NCI-H748 treated with DMSO at 0.1 percent for 48 hours (cell line): ENCODE results near the gene DUSP8.
"Not testable (repeated sequence)": the region's sequence is repeated elsewhere in the genome, so short reads cannot be mapped to it uniquely, and the experiment has no call there.

Experiments
- DNase-seq: peaks from one replicate; lab custom pipeline; 2025; lab: John Stamatoyannopoulos, UW

DUSP8 gene

GRCh38 chr11:1572197-1573076, at the start of gene DUSP8:
Gene DUSP8 (minus strand): TSS chr11:1572271. CDS start chr11:1565826, 6,445 bp downstream.
- DNase-seq = peak; percentile 78

- DNase-seq = no peak
These were observed 47.4 kb upstream of the DUSP8 start for GRCh38 chr11:1619449-1619848.

GRCh38 chr11:1618231-1618630, 46.2 kb upstream of the DUSP8 start:
- DNase-seq = no peak

DNA sequence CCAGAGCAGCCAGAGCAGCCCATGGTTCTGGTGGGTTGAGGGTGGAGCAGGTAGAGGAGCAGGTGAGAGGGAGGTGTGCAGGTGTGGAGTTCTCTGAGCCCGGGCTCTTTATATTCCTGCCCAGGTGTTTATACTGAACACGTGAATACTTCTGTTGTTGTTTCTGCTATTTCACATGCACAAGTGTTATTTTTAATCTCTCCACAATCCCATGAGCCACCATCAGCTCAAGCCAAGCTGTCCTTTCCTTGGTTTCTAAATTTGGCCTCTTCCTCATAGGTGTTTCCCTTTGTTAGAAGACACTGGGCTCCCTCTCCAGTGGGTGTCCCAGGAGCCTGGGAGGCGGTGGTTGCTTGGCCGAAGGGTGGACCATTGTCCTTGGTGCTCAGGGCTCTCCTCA, 36.3 kb upstream of the DUSP8 start, which contains the start of gene KRTAP5-3:
Gene KRTAP5-3, minus strand, starts transcription at position 101 of the 400 bp plus-strand sequence. Its CDS starts 78 bp downstream, at position 23.
- peak; percentile 33 for DNase-seq

DNA sequence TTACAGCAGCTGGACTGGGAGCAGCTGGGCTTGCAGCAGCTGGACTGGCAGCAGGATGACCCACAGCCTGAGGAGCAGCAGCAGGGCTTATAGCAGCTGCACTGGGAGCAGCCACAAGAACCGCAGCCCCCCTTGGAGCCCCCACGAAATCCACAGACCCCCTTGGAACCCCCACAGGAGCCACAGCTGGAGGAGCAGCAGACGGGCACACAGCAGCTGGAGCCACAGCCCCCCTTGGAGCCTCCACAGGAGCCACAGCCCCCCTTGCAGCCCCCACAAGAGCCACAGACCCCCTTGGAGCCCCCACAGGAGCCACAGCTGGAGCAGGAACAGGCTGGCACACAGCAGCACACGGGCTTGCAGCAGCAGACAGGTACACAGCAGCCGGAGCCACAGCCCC, 35.8 kb upstream of the DUSP8 start:
- DNase-seq = not testable (repeated sequence)

DNA sequence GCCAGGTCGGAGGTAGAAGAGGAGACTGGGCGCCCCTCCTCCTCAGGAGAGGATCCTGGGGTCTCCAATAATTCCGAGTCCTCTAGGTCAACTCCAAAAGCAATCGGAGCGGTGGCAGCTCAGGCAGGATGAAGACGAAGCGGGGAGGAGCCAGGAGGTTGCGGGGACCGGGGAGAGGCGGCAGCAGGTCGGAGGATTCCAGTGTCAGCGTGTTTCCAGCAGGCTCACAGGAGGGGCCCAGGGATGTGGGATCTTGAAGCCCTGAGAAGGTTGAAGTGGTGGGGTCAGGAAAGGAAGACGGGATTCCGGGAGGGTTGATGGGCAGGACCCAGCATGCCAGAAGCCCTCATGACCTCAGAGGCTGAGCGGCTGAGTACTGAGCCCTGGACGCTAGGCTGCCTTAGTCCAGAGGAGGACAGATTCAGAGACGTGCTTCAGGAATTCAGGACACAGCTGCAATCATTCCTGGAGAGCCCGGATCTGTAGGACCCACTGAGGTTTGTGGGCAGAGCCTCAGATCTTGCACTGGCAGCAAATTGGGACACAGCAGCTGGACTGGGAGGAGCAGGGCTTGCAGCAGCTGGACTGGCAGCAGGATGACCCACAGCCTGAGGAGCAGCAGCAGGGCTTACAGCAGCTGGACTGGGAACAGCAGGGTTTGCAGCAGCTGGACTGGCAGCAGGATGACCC, 35.2 kb upstream of the DUSP8 start:
- not testable (repeated sequence) for DNase-seq

DNA sequence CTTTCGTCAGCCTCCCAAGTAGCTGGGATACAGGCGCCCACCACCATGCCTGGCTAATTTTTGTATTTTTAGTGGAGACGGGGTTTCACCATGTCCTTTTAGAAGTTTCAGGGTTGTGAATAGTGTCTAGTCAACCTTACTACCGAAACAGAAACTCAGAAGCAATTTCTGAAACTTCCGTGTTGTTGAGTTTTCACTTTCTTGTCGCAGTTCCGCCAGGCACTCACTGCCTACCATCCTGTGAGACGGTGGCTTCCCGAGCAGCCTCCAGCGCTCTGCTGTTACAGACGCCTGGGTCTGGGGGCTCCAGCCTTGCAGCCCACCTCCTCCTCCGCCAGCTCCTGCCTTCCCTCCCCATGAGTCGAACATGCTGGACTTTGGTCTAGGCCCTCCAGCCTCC, 33.9 kb upstream of the DUSP8 start:
- DNase-seq = not testable (repeated sequence)

GRCh38 chr11:1604711-1605110, 32.6 kb upstream of the DUSP8 start:
- DNase-seq = no peak

GRCh38 chr11:1604181-1604580, 32.1 kb upstream of the DUSP8 start:
- no peak for DNase-seq

- no peak for DNase-seq
These were observed 31.6 kb upstream of the DUSP8 start for GRCh38 chr11:1603629-1604028.

DNA sequence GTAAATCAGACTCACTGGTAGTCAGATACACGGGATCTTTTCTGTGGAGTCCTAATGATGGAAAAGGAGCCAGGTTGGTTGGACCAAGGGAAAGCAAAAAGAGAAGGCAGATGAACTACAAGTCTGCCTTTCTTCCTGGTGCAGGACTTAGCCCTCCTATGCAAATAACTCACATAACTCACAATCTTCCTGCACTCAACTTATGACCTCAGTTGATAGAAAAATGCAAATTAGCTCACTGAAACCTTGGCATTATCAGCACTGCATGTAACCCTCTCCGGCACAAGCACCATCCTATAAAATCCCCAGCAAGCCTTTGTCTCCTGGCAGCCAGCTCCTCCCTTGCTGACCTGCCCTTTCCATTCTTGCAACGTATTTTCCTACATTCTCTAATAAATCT, 29.6 kb upstream of the DUSP8 start:
- DNase-seq = not testable (repeated sequence)

DNA sequence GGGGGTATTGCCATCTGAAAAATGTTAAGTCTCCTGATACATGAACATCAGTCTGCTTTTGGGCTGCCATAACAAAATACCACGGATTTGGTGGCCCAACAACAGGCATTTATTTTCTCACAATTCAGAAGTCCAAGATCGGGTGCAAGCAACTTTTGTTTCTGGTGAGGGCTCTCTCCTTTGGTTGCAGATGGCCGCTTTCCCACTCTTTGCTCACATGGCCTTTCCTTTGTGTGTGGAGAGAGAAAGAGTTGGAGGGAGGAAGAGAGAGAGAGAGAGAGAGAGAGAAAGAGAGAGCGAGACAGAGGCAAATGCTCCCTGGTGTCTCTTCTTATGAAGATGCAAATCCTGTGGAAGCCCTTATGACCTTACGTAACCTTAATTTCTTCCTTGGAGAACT, 28.6 kb upstream of the DUSP8 start:
- no peak for DNase-seq

DNA sequence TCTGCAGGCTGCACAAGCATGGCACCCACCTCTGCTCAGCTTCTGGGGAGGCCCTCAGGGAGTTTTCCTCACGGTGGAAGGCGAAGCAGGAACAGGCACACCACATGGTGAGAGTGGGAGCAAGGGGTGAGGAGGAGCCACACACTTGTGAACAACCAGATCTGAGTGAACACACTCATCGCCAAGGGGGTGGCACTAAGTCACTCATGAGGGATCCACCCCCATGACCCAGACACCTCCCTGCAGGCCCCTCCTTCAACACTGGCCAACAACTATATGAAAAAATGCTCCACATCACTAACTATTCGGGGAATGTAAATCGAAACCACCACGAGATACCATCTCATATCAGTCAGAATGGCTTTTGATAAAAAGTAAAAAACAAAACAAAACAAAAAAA, 26.7 kb upstream of the DUSP8 start:
- DNase-seq = no peak

- not testable (repeated sequence) for DNase-seq
These were observed 26.3 kb upstream of the DUSP8 start for GRCh38 chr11:1598406-1598805.

DNA sequence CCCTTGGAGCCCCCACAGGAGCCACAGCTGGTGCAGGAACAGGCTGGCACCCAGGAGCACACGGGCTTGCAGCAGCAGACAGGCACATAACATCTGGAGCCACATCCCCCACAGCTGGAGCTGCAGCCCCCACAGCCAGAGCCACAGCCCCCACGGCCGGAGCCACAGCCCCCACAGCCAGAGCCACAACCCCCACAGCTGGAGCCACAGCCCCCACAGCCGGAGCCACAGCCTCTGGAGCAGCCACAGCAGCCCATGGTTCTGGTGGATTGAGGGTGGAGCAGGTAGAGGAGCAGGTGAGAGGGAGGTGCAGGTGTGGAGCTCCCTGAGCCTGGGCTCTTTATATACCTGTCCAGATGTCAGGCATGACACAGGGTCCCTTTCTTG, 25.9 kb upstream of the DUSP8 start, which contains the start of gene KRTAP5-2:
Gene KRTAP5-2, minus strand, starts transcription at position 301 of the 387 bp plus-strand sequence. Its CDS starts 44 bp downstream, at position 257.
- no peak for DNase-seq

DNA sequence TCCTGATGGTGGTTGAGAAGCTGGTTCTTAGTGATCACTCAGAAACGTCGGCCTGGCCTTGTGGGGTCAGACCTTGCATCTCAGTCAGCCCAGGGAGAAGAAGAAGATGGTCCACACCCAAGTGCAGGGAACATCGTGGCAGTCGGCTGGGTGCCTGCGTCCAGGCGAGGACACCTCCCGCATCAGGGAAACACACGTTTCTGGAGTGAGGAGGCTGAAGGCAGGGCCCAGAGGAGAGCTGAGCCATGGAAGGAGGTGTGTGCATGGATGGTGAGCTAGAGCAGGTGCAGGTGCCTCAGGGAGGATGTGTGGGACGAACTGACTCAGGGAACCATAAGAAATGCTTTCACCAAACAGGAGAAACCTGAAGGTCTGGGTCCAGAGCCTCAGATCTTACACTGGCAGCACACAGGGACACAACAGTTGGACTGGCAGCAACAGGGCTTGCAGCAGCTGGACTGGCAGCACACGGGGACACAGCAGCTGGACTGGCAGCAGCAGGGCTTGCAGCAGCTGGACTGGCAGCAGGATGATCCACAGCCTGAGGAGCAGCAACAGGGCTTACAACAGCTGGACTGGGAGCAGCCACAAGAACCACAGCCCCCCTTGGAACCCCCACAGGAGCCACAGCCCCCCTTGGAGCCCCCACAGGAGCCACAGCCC, 25.4 kb upstream of the DUSP8 start:
- no peak for DNase-seq

- DNase-seq = peak; percentile 15
These were observed 24.6 kb upstream of the DUSP8 start for GRCh38 chr11:1596576-1597121.

DNA sequence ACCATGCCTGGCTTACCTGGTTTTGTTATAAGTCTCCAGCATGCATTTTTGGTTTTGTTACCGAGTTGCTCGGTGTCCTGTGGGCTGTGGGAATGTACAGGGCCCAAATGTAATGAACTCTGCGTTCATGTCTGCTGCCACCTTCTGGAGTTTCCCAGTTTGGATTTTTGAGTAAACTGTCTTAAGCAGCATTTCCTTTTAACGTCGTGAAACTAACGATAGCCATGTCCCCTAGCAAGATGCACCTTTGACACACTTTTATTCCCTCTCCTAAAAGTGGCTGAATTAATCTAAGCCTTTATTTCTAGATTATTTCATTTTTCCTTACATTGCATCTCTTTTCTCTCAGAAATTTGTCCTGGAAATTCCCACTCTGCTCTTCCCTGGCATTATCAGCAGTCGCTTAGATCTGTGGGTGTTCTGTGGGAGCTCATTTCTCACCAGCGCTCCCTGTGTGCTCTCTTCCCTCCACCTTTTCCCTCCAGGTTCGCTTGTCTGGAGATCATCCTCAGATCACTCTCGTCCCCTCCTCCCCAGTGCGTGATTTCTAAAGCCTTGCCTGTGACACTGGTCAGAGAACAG, 24.0 kb upstream of the DUSP8 start:
- not testable (repeated sequence) for DNase-seq

DNA sequence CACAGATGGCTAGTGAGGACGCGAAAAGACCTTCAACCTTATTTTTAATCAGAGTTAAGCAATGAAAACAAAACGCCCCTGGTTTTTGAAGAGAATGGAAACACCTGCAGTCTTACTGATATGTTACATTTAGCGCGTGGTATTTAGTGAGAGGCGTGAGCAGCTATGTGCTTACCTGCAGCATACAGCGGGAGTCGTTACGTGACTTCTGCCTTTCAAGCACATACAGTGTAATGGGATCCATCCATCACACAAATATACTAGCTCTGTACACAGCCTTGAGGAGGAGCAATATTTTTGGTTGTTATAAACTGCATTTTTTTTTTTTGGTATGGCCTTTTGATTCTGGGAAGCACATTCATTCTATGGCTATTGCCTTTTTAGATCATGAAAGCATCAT, 20.6 kb upstream of the DUSP8 start:
- peak; percentile 64 for DNase-seq

DNA sequence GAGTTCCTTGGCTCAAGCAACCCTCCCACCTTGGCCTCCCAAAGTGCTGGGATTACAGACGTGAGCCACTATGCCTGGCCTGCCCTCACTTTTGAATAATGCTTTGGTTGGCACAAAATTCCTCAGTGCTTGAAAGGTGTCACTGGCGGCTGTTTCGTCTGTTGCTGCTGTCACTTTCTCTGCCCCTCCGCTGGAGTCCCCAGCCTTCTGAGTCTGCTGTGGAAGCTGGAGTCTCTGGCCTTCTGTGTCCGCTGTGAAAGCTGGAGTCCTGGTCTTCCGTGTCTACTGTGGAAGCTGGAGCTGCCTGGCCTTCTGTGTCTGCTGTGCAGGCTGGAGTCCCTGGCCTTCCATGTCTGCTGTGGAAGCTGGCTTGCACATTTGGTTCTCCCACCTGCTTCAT, 17.9 kb upstream of the DUSP8 start:
- no peak for DNase-seq

- DNase-seq = not testable (repeated sequence)
These were observed 17.3 kb upstream of the DUSP8 start for GRCh38 chr11:1589191-1589963.
